ENCODE measurements around the gene EHF.

EHF gene

GRCh38 chr11:34593085-34593484, 27.8 kb upstream of the EHF start:
- no peak overlapping the region for H3K4me3 ChIP-seq (replicated peaks; ENCODE audit: low read depth, low read length)
- TF ChIP-seq CTCF (IDR thresholded peaks at IDR 0.05; ENCODE audit: low read length, missing control alignments), result no peak
- DNase-seq (ENCODE audit: low read depth), result no peak

DNA sequence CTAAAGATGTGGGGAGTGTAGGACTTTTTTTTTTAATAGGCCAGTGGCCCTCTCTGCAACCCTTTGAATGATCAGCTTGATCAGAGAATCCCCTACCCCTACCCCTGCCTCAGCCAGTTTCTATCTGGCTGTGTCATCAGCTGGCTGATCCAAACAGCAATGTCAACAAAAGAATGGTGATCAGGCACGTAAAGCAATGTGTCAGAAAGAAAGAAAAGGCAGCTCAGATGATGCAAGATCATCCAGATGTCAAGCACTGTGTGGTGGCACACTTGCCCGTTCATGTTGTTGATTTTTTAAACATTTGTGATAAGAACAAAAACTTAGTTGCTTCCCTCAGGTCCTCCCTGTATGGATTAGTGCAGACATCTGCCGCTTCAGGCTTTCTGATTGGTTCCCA, 26.3 kb upstream of the EHF start:
- DNase-seq (ENCODE audit: low read depth), result no peak
- H3K4me3 ChIP-seq (replicated peaks; ENCODE audit: low read depth, low read length), result no peak overlapping the region
- TF ChIP-seq CTCF (IDR thresholded peaks at IDR 0.05; ENCODE audit: low read length, missing control alignments), result no peak

GRCh38 chr11:34595391-34595790, 25.5 kb upstream of the EHF start:
- no peak for TF ChIP-seq CTCF (IDR thresholded peaks at IDR 0.05; ENCODE audit: low read length, missing control alignments)
- no peak overlapping the region for H3K4me3 ChIP-seq (replicated peaks; ENCODE audit: low read depth, low read length)
- no peak for DNase-seq (ENCODE audit: low read depth)

DNA sequence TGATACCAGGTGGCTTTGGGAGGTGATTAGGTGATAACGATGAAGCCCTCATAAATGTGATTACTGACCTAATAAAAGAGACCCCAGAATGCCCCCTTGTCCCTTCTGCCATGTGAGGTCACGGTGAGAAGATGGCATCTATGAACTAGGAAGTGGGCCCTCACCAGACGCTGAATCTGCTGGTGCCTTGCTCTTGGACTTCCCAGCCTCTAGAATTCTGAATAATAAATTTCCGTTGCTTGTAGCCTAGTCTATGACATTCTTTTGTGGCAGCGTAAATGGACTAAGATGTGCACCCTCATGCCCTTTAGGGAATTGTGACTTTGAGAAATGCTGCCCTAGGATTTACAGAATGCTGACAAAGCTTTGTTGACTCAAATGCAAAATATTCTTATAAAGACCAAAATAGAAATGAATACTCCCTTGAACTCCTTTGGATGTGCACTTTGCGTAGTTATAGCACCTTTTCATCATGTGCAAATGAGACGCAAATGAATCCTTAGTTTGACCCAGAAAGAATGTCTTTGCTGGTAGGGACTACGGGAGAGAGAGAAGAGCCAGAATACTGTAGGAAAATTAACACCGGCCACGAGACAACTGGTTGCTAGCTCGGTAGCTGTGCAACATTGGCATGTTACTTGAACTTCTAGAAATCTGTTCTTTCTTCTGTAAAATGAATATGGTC, 24.8 kb upstream of the EHF start:
- no peak for TF ChIP-seq CTCF (IDR thresholded peaks at IDR 0.05; ENCODE audit: low read length, missing control alignments)
- DNase-seq (ENCODE audit: low read depth), result no peak
- no peak overlapping the region for H3K4me3 ChIP-seq (replicated peaks; ENCODE audit: low read depth, low read length)

- H3K4me3 ChIP-seq (replicated peaks; ENCODE audit: low read depth, low read length), result no peak overlapping the region
- TF ChIP-seq CTCF (IDR thresholded peaks at IDR 0.05; ENCODE audit: low read length, missing control alignments), result no peak
- DNase-seq (ENCODE audit: low read depth), result peak; percentile 60
Measured at GRCh38 chr11:34599406-34599945, 21.4 kb upstream of the EHF start.

DNA sequence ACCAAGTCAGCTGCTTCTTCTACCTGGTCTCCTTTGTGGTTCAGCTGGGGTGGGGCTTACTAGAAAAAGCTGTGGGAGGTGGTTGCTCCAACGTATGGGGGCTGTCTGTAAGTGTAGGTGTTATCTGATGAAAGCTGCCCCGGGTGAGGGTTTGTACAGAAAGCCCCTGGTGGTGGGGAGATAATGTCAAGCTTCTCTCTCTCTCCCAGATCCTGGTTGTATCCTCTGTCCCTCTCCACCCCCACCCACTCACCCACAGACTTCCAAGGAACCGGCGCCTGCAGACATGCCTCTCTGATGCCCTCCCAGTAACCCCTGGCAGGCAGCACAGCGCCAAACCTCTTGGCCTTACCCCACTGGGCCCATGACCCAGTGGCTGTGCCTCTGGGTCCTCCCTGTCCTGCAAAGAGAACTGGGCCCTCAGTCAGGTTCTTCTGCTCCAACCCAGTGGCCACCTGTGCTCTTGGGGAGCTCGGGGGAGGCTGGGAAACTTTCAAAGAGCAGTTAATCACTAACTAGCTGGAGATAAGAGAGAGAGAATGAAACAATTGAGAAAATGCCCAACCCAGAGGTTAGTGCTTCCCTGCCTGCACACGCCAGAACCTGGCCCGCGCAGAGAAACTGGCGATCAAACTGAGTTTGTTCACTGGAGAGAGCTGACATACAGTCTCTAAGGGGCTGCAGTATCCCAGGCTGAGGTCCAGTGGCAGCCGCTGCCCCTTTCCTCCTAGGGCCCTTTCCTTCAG, 20.4 kb upstream of the EHF start:
- no peak for TF ChIP-seq CTCF (IDR thresholded peaks at IDR 0.05; ENCODE audit: low read length, missing control alignments)
- peak; percentile 28 for DNase-seq (ENCODE audit: low read depth)
- no peak overlapping the region for H3K4me3 ChIP-seq (replicated peaks; ENCODE audit: low read depth, low read length)

Data from fibroblast of pulmonary artery (primary cell).